ENCODE measurements around the gene RAB11FIP5.

DNA sequence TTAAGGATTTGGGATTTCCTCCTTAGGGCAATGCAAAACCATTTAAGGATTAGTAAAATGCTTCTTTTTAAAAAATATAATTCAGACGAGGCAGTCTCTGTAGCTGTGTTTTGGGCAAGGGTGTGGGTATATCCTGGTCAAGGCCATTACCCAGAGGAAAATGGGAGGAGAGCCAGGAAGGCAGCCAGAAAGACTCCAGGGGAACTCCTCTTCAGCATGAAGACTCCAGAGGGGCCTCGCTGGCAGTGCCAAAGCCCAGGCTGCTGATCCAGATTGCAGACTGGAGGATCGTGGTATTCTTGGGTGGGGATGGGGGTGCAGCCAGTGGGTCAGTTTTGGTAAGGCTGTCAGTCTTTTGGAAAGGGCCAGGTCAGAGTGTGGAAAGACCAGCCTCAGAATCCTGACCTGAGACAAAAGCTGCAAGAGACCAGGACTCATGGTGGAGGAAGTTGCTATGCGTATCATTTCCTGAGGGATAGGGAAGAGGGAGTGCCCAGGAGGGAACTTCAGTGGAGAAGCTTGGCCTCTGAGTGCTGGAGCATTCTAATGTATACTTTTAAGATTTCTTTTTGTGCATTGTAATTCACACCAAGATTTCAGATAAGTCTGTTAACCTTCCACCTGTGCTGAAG, 20.9 kb upstream of the RAB11FIP5 start:
- TF ChIP-seq, protein P1, sequence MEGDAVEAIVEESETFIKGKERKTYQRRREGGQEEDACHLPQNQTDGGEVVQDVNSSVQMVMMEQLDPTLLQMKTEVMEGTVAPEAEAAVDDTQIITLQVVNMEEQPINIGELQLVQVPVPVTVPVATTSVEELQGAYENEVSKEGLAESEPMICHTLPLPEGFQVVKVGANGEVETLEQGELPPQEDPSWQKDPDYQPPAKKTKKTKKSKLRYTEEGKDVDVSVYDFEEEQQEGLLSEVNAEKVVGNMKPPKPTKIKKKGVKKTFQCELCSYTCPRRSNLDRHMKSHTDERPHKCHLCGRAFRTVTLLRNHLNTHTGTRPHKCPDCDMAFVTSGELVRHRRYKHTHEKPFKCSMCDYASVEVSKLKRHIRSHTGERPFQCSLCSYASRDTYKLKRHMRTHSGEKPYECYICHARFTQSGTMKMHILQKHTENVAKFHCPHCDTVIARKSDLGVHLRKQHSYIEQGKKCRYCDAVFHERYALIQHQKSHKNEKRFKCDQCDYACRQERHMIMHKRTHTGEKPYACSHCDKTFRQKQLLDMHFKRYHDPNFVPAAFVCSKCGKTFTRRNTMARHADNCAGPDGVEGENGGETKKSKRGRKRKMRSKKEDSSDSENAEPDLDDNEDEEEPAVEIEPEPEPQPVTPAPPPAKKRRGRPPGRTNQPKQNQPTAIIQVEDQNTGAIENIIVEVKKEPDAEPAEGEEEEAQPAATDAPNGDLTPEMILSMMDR (IDR thresholded peaks at IDR 0.05), result no peak
- TF ChIP-seq POLR2A (IDR thresholded peaks at IDR 0.05) (no peak), POLR2AphosphoS5 (IDR thresholded peaks at IDR 0.05; ENCODE audit: insufficient read depth in 1 of 2, low read depth in 1 of 2) (no peak)
